ENCODE data around the gene OR1F1. TPM values are rescaled to one million over a fixed set of nuclear protein-coding genes. Genes with fewer than 3 reads are reported as not detected.

The OR1F1 gene
- total RNA-seq, 1 donor from 2014 or later = not detected

- TF ChIP-seq CTCF (IDR thresholded peaks at IDR 0.05) (no peak), EZH2phosphoT487 (IDR thresholded peaks at IDR 0.05) (no peak), EZH2 (IDR thresholded peaks at IDR 0.05) (no peak)
Measured at GRCh38 chr16:3246002-3246401, 58.0 kb downstream of the OR1F1 start.

GRCh38 chr16:3246876-3247275, 58.9 kb downstream of the OR1F1 start:
- Histone ChIP-seq H3K79me2 (ENCODE audit: low read depth) (no peaks in the 10 kb centered on the region), H3K4me3 (no peak overlapping the region), H3K36me3 (no peaks in the 10 kb centered on the region), H3K4me1 (no peaks in the 10 kb centered on the region), H3K9me3 (ENCODE audit: low read depth) (no peaks in the 10 kb centered on the region), H3K9ac (no peak overlapping the region), H3K4me2 (no peak overlapping the region), H2AFZ (replicated peaks) (no peak overlapping the region), H3K27ac (no peak overlapping the region), H4K20me1 (ENCODE audit: low read depth) (no peaks in the 10 kb centered on the region), H3F3A (ENCODE audit: low read depth) (no peaks in the 10 kb centered on the region), H3K27me3 (no peaks in the 10 kb centered on the region)
- Mint-ChIP-seq H3K4me3 (no peak overlapping the region), H3K36me3 (no peaks in the 10 kb centered on the region), H3K27me3 (ENCODE audit: insufficient read depth, low read depth) (peaks cover 25% of the 10 kb centered on the region), H3K27ac (no peak overlapping the region), H3K9me3 (peaks cover 3% of the 10 kb centered on the region), H3K4me1 (no peaks in the 10 kb centered on the region)
- DNase-seq (ENCODE audit: low spot score) = no peak
- TF ChIP-seq EZH2phosphoT487 (IDR thresholded peaks at IDR 0.05) (no peak), CTCF (IDR thresholded peaks at IDR 0.05) (no peak), EZH2 (IDR thresholded peaks at IDR 0.05) (no peak)

More at GRCh38 chr16:3246002-3246401, 58.0 kb downstream of the OR1F1 start:
- H3K27me3 ChIP-seq = no peaks in the 10 kb centered on the region
- no peaks in the 10 kb centered on the region for H4K20me1 ChIP-seq (ENCODE audit: low read depth)
- no peaks in the 10 kb centered on the region for H3K9me3 ChIP-seq (ENCODE audit: low read depth)
- no peak overlapping the region for H2AFZ ChIP-seq (replicated peaks)
- H3K27ac ChIP-seq = no peak overlapping the region
- no peak overlapping the region for H3K27ac Mint-ChIP-seq
- H3K9ac ChIP-seq = no peak overlapping the region
- no peaks in the 10 kb centered on the region for H3F3A ChIP-seq (ENCODE audit: low read depth)
- no peaks in the 10 kb centered on the region for H3K79me2 ChIP-seq (ENCODE audit: low read depth)
- no peaks in the 10 kb centered on the region for H3K36me3 Mint-ChIP-seq
- H3K4me1 ChIP-seq = no peaks in the 10 kb centered on the region
- H3K4me3 Mint-ChIP-seq = no peak overlapping the region
- H3K4me3 ChIP-seq = no peak overlapping the region
- H3K4me2 ChIP-seq = no peak overlapping the region
- DNase-seq (ENCODE audit: low spot score) = no peak
- no peaks in the 10 kb centered on the region for H3K36me3 ChIP-seq
- peaks cover 2% of the 10 kb centered on the region for H3K9me3 Mint-ChIP-seq
- no peaks in the 10 kb centered on the region for H3K4me1 Mint-ChIP-seq
- H3K27me3 Mint-ChIP-seq (ENCODE audit: insufficient read depth, low read depth) = peaks cover 29% of the 10 kb centered on the region

GRCh38 chr16:3248596-3248995, 60.6 kb downstream of the OR1F1 start:
- H3F3A ChIP-seq (ENCODE audit: low read depth) = no peaks in the 10 kb centered on the region
- TF ChIP-seq CTCF (IDR thresholded peaks at IDR 0.05) (no peak), EZH2 (IDR thresholded peaks at IDR 0.05) (no peak), EZH2phosphoT487 (IDR thresholded peaks at IDR 0.05) (no peak)
- H3K9ac ChIP-seq = no peak overlapping the region
- no peaks in the 10 kb centered on the region for H3K4me1 ChIP-seq
- no peaks in the 10 kb centered on the region for H3K27me3 ChIP-seq
- no peak overlapping the region for H3K27ac Mint-ChIP-seq
- no peaks in the 10 kb centered on the region for H3K79me2 ChIP-seq (ENCODE audit: low read depth)
- no peak overlapping the region for H2AFZ ChIP-seq (replicated peaks)
- H3K9me3 ChIP-seq (ENCODE audit: low read depth) = no peaks in the 10 kb centered on the region
- no peak overlapping the region for H3K4me3 Mint-ChIP-seq
- H3K27me3 Mint-ChIP-seq (ENCODE audit: insufficient read depth, low read depth) = peaks cover 19% of the 10 kb centered on the region
- DNase-seq (ENCODE audit: low spot score) = no peak
- H3K4me1 Mint-ChIP-seq = no peaks in the 10 kb centered on the region
- no peaks in the 10 kb centered on the region for H4K20me1 ChIP-seq (ENCODE audit: low read depth)
- peaks cover 3% of the 10 kb centered on the region for H3K9me3 Mint-ChIP-seq
- H3K4me3 ChIP-seq = no peak overlapping the region
- no peaks in the 10 kb centered on the region for H3K36me3 Mint-ChIP-seq
- H3K36me3 ChIP-seq = no peaks in the 10 kb centered on the region
- H3K4me2 ChIP-seq = no peak overlapping the region
- no peak overlapping the region for H3K27ac ChIP-seq
